Neural progenitor cell (in vitro differentiated cells): ENCODE data around the gene PRKAR1A. TPM values are rescaled to one million over a fixed set of nuclear protein-coding genes. Genes with fewer than 3 reads are reported as not detected.
A peak's percentile ranks its signal among the peaks of the same experiment; 100 is the strongest.
"Not testable (repeated sequence)": the region's sequence is repeated elsewhere in the genome, so short reads cannot be mapped to it uniquely, and the experiment has no call there.

Experiments used
- DNase-seq: peaks from one replicate; pipeline ENCODE4 v3.0.0-alpha.2; 2016; ENCODE audit warnings: low spot score
- H2AFZ ChIP-seq: fragments of 200-600 bp; sonication (generic); replicated peaks from 2 replicates; pipeline ENCODE4 v1.6.1; 2016; ENCODE audit warnings: antibody characterized with exemption
- H3F3A ChIP-seq: fragments of 200-600 bp; sonication (generic); 2 replicates; pipeline ENCODE4 v1.6.1; 2016; ENCODE audit warnings: antibody characterized with exemption, low read depth
- H3K27ac ChIP-seq: fragments of 200-600 bp; sonication (generic); 2 replicates; pipeline ENCODE4 v1.5.1; 2016; ENCODE audit warnings: mild to moderate bottlenecking
- H3K27me3 ChIP-seq: fragments of 200-600 bp; sonication (generic); 2 replicates; pipeline ENCODE4 v1.6.1; 2016; ENCODE audit warnings: mild to moderate bottlenecking, moderate library complexity
- H3K36me3 ChIP-seq: fragments of 200-600 bp; sonication (generic); 2 replicates; pipeline ENCODE4 v1.5.1; 2016
- H3K4me1 ChIP-seq: fragments of 200-600 bp; sonication (generic); 2 replicates; pipeline ENCODE4 v1.6.1; 2016; ENCODE audit warnings: mixed run types
- H3K4me2 ChIP-seq: fragments of 200-600 bp; sonication (generic); 2 replicates; pipeline ENCODE4 v1.6.1; 2016
- H3K4me3 ChIP-seq: fragments of 200-600 bp; sonication (generic); 2 replicates; pipeline ENCODE4 v1.5.1; 2016
- H3K79me2 ChIP-seq: fragments of 200-600 bp; sonication (generic); 2 replicates; pipeline ENCODE4 v1.6.1; 2016; ENCODE audit warnings: low read depth
- H3K9ac ChIP-seq: fragments of 200-600 bp; sonication (generic); 2 replicates; pipeline ENCODE4 v1.6.1; 2016
- H3K9me3 ChIP-seq: fragments of 200-600 bp; sonication (generic); 2 replicates; pipeline ENCODE4 v1.5.1; 2016; ENCODE audit warnings: low read depth
- H4K20me1 ChIP-seq: fragments of 200-600 bp; sonication (generic); 2 replicates; pipeline ENCODE4 v1.6.1; 2016; ENCODE audit warnings: low read depth
- H3K27ac Mint-ChIP-seq: 3 replicates; pipeline ENCODE4 v1.8.0; 2021; ENCODE audit warnings: mixed read lengths
- H3K27me3 Mint-ChIP-seq: 2 replicates; pipeline ENCODE4 v1.8.0; 2022; ENCODE audit warnings: low read depth, mild to moderate bottlenecking, inconsistent platforms, moderate library complexity, mixed read lengths; ENCODE audit not compliant: insufficient read depth
- H3K36me3 Mint-ChIP-seq: 3 replicates; pipeline ENCODE4 v1.8.0; 2021; ENCODE audit warnings: mixed read lengths
- H3K4me1 Mint-ChIP-seq: 3 replicates; pipeline ENCODE4 v1.8.0; 2021; ENCODE audit warnings: mixed read lengths
- H3K4me3 Mint-ChIP-seq: 3 replicates; pipeline ENCODE4 v1.8.0; 2021; ENCODE audit warnings: mild to moderate bottlenecking, moderate library complexity, mixed read lengths
- H3K9me3 Mint-ChIP-seq: 3 replicates; pipeline ENCODE4 v1.8.0; 2020; ENCODE audit warnings: mixed read lengths
- CTCF ChIP-seq: fragments of 200-600 bp; sonication (generic); IDR thresholded peaks from 2 replicates; pipeline ENCODE4 v1.5.1; 2017; ENCODE audit warnings: antibody characterized with exemption, mild to moderate bottlenecking
- EZH2 ChIP-seq: fragments of 200-600 bp; sonication (generic); IDR thresholded peaks from 2 replicates; pipeline ENCODE4 v1.6.1; 2017; ENCODE audit warnings: antibody characterized with exemption, mild to moderate bottlenecking, moderate library complexity
- EZH2phosphoT487 ChIP-seq: fragments of 200-600 bp; sonication (generic); IDR thresholded peaks from 2 replicates; pipeline ENCODE4 v1.6.1; 2017; ENCODE audit warnings: antibody characterized with exemption
- total RNA-seq: library from RNA; depleted of rRNA; stranded (reverse); fragments of >200 nt; gene quantifications from 2 replicates; pipeline ENCODE4 v1.2.3, GENCODE V29; 2015; ENCODE audit warnings: low replicate concordance

Gene PRKAR1A
- total RNA-seq, 1 donor from 2014 or later, result 168 TPM

DNA sequence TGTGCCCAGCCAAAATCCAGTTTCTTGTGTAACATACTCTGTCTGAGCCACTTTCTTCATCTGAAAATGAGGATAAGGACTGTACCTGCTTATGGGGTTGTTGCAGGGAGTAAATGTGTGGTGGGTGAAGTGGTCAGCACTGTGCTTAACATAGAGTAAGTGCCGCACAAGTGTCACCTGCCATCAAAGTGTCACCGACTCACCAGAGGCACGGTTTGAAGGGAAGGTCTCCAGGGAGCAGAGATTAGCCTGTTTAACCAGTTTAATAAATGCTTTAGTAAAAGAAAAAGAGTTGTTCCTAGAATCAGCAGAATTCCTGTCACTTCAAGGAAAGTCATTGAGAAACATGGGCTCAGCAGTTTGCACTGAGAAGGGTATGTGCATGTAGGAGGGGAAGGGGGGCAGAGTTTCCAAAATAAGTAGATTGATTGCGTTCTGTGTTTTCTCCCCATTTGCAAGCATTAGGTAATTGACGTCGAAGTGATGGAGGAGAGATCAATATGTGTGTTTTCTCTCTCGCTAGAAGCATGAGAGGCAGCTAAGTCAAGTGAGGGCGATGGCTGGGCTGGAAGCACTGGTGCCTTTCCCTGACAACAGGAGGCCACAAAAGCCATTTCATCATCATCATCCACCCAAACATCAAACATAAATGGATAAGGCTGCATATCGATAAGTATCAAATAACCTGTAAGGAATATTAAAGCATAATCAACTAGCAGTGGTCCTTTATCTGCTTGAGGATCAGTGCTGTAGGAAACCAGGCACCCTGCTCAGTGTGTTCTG, 69.8 kb downstream of the PRKAR1A start:
- Histone ChIP-seq H3K27ac (no peak overlapping the region), H3K9me3 (no peaks in the 10 kb centered on the region), H3F3A (no peaks in the 10 kb centered on the region), H2AFZ (no peak overlapping the region), H3K4me1 (no peaks in the 10 kb centered on the region), H3K79me2 (no peaks in the 10 kb centered on the region), H3K27me3 (no peaks in the 10 kb centered on the region), H4K20me1 (no peaks in the 10 kb centered on the region), H3K4me2 (no peak overlapping the region), H3K4me3 (no peak overlapping the region), H3K9ac (no peak overlapping the region), H3K36me3 (no peaks in the 10 kb centered on the region)
- peak overlapping the region; percentile 52 for H3K27ac Mint-ChIP-seq
- peaks cover 50% of the 10 kb centered on the region for H3K4me1 Mint-ChIP-seq
- TF ChIP-seq CTCF (no peak), EZH2 (no peak), EZH2phosphoT487 (no peak)
- peaks cover 3% of the 10 kb centered on the region for H3K27me3 Mint-ChIP-seq
- peaks cover 3% of the 10 kb centered on the region for H3K36me3 Mint-ChIP-seq
- H3K4me3 Mint-ChIP-seq, result no peak overlapping the region
- DNase-seq, result no peak
- H3K9me3 Mint-ChIP-seq, result peaks cover 7% of the 10 kb centered on the region

DNA sequence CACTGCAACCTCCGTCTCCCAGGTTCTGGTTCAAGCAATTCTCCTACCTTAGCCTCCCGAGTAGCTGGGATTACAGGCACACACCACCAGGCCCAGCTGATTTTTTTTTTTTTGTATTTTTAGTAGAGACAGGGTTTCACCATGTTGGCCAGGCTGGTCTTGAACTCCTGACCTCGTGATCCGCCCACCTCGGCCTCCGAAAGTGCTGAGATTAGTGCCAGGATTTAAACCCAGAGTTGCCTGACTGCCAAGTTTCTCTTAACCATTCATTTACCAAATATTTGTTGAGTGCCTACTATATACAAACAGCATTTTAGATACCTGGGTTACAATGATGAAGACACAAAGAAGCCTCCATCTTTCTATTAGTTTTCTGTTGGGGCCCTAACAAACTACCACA, 70.6 kb downstream of the PRKAR1A start:
- H3K9me3 Mint-ChIP-seq, H3K27me3 ChIP-seq, H4K20me1 ChIP-seq, H3K27ac Mint-ChIP-seq, H3K36me3 ChIP-seq, H3K4me2 ChIP-seq, H3K9ac ChIP-seq, H3K4me3 ChIP-seq, DNase-seq, H3K27me3 Mint-ChIP-seq, H3K36me3 Mint-ChIP-seq, H3K9me3 ChIP-seq, H2AFZ ChIP-seq, H3K79me2 ChIP-seq, H3K27ac ChIP-seq, H3K4me1 ChIP-seq, H3K4me3 Mint-ChIP-seq, H3F3A ChIP-seq: not testable (repeated sequence)
- H3K4me1 Mint-ChIP-seq, result peaks cover 44% of the 10 kb centered on the region

- no peak overlapping the region for H3K4me3 ChIP-seq
- no peak overlapping the region for H3K9ac ChIP-seq
- H3K4me1 Mint-ChIP-seq, result peaks cover 31% of the 10 kb centered on the region
- peak overlapping the region; percentile 3 for H3K4me3 Mint-ChIP-seq
- no peaks in the 10 kb centered on the region for H3K36me3 Mint-ChIP-seq
- TF ChIP-seq CTCF (no peak), EZH2 (no peak), EZH2phosphoT487 (no peak)
- H3F3A ChIP-seq, result no peaks in the 10 kb centered on the region
- H4K20me1 ChIP-seq, result no peaks in the 10 kb centered on the region
- H3K9me3 ChIP-seq, result no peaks in the 10 kb centered on the region
- no peak overlapping the region for H3K27ac ChIP-seq
- peak overlapping the region; percentile 60 for H3K27ac Mint-ChIP-seq
- H3K4me2 ChIP-seq, result no peak overlapping the region
- no peaks in the 10 kb centered on the region for H3K36me3 ChIP-seq
- H2AFZ ChIP-seq, result no peak overlapping the region
- DNase-seq, result no peak
- no peaks in the 10 kb centered on the region for H3K27me3 ChIP-seq
- peaks cover 3% of the 10 kb centered on the region for H3K27me3 Mint-ChIP-seq
- no peaks in the 10 kb centered on the region for H3K79me2 ChIP-seq
- H3K4me1 ChIP-seq, result no peaks in the 10 kb centered on the region
- peaks cover 9% of the 10 kb centered on the region for H3K9me3 Mint-ChIP-seq
These were observed 72.5 kb downstream of the PRKAR1A start for GRCh38 chr17:68584581-68585303.

DNA sequence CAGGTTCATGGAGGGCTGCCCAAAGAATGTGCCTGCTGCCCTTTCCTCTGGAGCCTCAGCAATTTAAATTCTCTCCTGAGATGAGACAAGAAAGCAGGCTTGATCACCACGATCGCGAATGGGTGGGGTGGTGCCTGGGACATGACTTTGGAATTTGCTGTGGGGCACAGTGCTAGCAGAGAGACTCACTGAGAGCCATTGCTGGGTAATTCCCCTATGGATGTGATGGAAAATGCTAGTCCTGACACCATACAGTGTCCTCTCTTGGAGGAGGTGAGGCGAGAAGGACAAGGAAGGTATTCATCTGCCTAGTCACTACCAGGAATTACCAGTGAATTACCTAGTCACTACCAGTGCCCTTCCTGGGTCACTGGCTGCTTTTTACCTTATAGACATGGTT, 73.4 kb downstream of the PRKAR1A start:
- H3K9ac ChIP-seq, result no peak overlapping the region
- no peaks in the 10 kb centered on the region for H3K4me1 ChIP-seq
- DNase-seq, result no peak
- H3K27me3 ChIP-seq, result no peaks in the 10 kb centered on the region
- no peak overlapping the region for H3K4me3 Mint-ChIP-seq
- peaks cover 4% of the 10 kb centered on the region for H3K27me3 Mint-ChIP-seq
- H4K20me1 ChIP-seq, result no peaks in the 10 kb centered on the region
- no peak overlapping the region for H2AFZ ChIP-seq
- H3K9me3 ChIP-seq, result no peaks in the 10 kb centered on the region
- no peak overlapping the region for H3K4me2 ChIP-seq
- H3K36me3 ChIP-seq, result no peaks in the 10 kb centered on the region
- no peaks in the 10 kb centered on the region for H3K36me3 Mint-ChIP-seq
- H3K4me3 ChIP-seq, result no peak overlapping the region
- no peaks in the 10 kb centered on the region for H3K79me2 ChIP-seq
- TF ChIP-seq EZH2 (no peak), CTCF (no peak), EZH2phosphoT487 (no peak)
- peaks cover 9% of the 10 kb centered on the region for H3K9me3 Mint-ChIP-seq
- H3K4me1 Mint-ChIP-seq, result peaks cover 22% of the 10 kb centered on the region
- no peak overlapping the region for H3K27ac Mint-ChIP-seq
- H3F3A ChIP-seq, result no peaks in the 10 kb centered on the region
- no peak overlapping the region for H3K27ac ChIP-seq
